Measurements from ENCODE around the gene GLYAT. TPM values are rescaled to one million over a fixed set of nuclear protein-coding genes. Genes with fewer than 3 reads are reported as not detected.

GLYAT gene, protein sequence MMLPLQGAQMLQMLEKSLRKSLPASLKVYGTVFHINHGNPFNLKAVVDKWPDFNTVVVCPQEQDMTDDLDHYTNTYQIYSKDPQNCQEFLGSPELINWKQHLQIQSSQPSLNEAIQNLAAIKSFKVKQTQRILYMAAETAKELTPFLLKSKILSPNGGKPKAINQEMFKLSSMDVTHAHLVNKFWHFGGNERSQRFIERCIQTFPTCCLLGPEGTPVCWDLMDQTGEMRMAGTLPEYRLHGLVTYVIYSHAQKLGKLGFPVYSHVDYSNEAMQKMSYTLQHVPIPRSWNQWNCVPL
- total RNA-seq (57.8 TPM), polyA plus RNA-seq (ENCODE audit: insufficient read depth, low read depth, low replicate concordance) (480 TPM)
- long read RNA-seq, donor 1, transcript GLYAT-201 (5 exons, 1,150 nt): minor isoform, 6 of 15 reads
- long read RNA-seq, donor 1, transcript GLYAT-202 (6 exons, 1,735 nt): major isoform, 8 of 15 reads
- long read RNA-seq, donor 1, partial matches to known transcripts: 0 of 15 reads
- long read RNA-seq, donor 1, other reads (novel, unspliced or antisense): 0 of 15 reads
- long read RNA-seq, donor 2, transcript GLYAT-201 (5 exons, 1,150 nt): minor isoform, 8 of 57 reads
- long read RNA-seq, donor 2, transcript GLYAT-202 (6 exons, 1,735 nt): major isoform, 20 of 57 reads
- long read RNA-seq, donor 2, partial matches to known transcripts: 28 of 57 reads
- long read RNA-seq, donor 2, other reads (novel, unspliced or antisense): 0 of 57 reads
- long read RNA-seq, donor 3, transcript GLYAT-201 (5 exons, 1,150 nt): minor isoform, 13 of 39 reads
- long read RNA-seq, donor 3, transcript GLYAT-202 (6 exons, 1,735 nt): major isoform, 22 of 39 reads
- long read RNA-seq, donor 3, partial matches to known transcripts: 0 of 39 reads
- long read RNA-seq, donor 3, other reads (novel, unspliced or antisense): 0 of 39 reads
- long read RNA-seq, donor 4, transcript GLYAT-201 (5 exons, 1,150 nt): major isoform, 10 of 18 reads
- long read RNA-seq, donor 4, transcript GLYAT-202 (6 exons, 1,735 nt): minor isoform, 8 of 18 reads
- long read RNA-seq, donor 4, partial matches to known transcripts: 0 of 18 reads
- long read RNA-seq, donor 4, other reads (novel, unspliced or antisense): 0 of 18 reads
- long read RNA-seq, donor 5, partial matches to known transcripts: 0 of 4 reads
- long read RNA-seq, donor 5, other reads (novel, unspliced or antisense): 0 of 4 reads
- long read RNA-seq, donor 6, transcript GLYAT-206 (5 exons, 1,899 nt): minor isoform, 5 of 96 reads
- long read RNA-seq, donor 6, transcript GLYAT-202 (6 exons, 1,735 nt): major isoform, 46 of 96 reads
- long read RNA-seq, donor 6, transcript GLYAT-201 (5 exons, 1,150 nt): minor isoform, 34 of 96 reads
- long read RNA-seq, donor 6, partial matches to known transcripts: 10 of 96 reads
- long read RNA-seq, donor 6, other reads (novel, unspliced or antisense): 0 of 96 reads
- long read RNA-seq, donor 7, partial matches to known transcripts: 0 of 26 reads
- long read RNA-seq, donor 7, other reads (novel, unspliced or antisense): 17 of 26 reads
- long read RNA-seq, donor 8, transcript GLYAT-201 (5 exons, 1,150 nt): major isoform, 9 of 20 reads
- long read RNA-seq, donor 8, transcript GLYAT-202 (6 exons, 1,735 nt): minor isoform, 8 of 20 reads
- long read RNA-seq, donor 8, partial matches to known transcripts: 0 of 20 reads
- long read RNA-seq, donor 8, other reads (novel, unspliced or antisense): 0 of 20 reads
- long read RNA-seq, donor 9, transcript GLYAT-202 (6 exons, 1,735 nt): major isoform, 13 of 22 reads
- long read RNA-seq, donor 9, transcript GLYAT-201 (5 exons, 1,150 nt): minor isoform, 9 of 22 reads
- long read RNA-seq, donor 9, partial matches to known transcripts: 0 of 22 reads
- long read RNA-seq, donor 9, other reads (novel, unspliced or antisense): 0 of 22 reads
- long read RNA-seq, donor 10, transcript GLYAT-202 (6 exons, 1,735 nt): minor isoform, 9 of 25 reads
- long read RNA-seq, donor 10, transcript GLYAT-201 (5 exons, 1,150 nt): major isoform, 15 of 25 reads
- long read RNA-seq, donor 10, partial matches to known transcripts: 0 of 25 reads
- long read RNA-seq, donor 10, other reads (novel, unspliced or antisense): 0 of 25 reads

DNA sequence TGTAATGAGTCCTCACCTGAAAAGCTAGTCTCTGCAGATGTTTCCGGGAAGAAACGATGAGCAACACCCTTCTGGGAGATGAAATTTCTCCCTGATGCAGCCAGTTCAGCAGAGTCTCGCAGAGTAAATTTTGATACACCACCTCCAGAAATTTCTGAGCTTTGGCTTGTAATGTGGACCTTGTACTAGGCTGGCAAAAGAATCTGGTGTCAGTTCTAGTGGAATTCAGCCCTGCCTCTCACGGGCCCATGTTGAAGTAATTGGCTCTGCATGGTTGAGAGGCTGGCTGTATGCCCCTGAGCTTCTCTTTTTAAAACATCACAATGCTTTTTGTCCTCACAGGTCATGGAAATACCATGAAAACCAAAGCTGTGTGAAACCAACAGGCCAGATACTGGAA, at the start of gene GLYAT:
Gene GLYAT (minus strand): TSS at position 125 of the 400 bp plus-strand sequence. CDS start 7,447 bp downstream, outside the sequence.
- intact Hi-C loops (cut with DNase I): no loop called here
- TF ChIP-seq, protein P1, sequence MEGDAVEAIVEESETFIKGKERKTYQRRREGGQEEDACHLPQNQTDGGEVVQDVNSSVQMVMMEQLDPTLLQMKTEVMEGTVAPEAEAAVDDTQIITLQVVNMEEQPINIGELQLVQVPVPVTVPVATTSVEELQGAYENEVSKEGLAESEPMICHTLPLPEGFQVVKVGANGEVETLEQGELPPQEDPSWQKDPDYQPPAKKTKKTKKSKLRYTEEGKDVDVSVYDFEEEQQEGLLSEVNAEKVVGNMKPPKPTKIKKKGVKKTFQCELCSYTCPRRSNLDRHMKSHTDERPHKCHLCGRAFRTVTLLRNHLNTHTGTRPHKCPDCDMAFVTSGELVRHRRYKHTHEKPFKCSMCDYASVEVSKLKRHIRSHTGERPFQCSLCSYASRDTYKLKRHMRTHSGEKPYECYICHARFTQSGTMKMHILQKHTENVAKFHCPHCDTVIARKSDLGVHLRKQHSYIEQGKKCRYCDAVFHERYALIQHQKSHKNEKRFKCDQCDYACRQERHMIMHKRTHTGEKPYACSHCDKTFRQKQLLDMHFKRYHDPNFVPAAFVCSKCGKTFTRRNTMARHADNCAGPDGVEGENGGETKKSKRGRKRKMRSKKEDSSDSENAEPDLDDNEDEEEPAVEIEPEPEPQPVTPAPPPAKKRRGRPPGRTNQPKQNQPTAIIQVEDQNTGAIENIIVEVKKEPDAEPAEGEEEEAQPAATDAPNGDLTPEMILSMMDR (IDR thresholded peaks at IDR 0.05; ENCODE audit: borderline replicate concordance, extremely low read depth, insufficient read depth): no peak
- H3K27ac ChIP-seq (ENCODE audit: low read depth in 2 of 2, low read length in 2 of 2): peak within 1 kb of the TSS; percentile 78 to 84
- no peaks in the 10 kb centered on the region for H3K9me3 ChIP-seq (ENCODE audit: control insufficient read depth in 2 of 3, insufficient read depth in 1 of 3, low read length in 3 of 3)
- no peaks in the 10 kb centered on the region for H3K27me3 ChIP-seq (ENCODE audit: control insufficient read depth, insufficient read depth, low read length)
- DNase-seq (peak in 2 of 5 donors; percentile 13 to 40), FAIRE-seq (no peak)
- H3K9ac ChIP-seq (ENCODE audit: low read length in 3 of 3): peak within 1 kb of the TSS; percentile 7 to 70 (median 37)
- peaks cover 0 to 3% (median 0%) of the 10 kb centered on the region in 3 donors for H3K36me3 ChIP-seq (ENCODE audit: control insufficient read depth in 2 of 3, insufficient read depth in 3 of 3, low read length in 3 of 3)
- peaks cover 0 to 6% (median 4%) of the 10 kb centered on the region in 3 donors for H3K4me1 ChIP-seq (ENCODE audit: control insufficient read depth in 2 of 3, insufficient read depth in 2 of 3, low read depth in 1 of 3, low read length in 3 of 3)
- H3K4me3 ChIP-seq (ENCODE audit: low read length in 3 of 3): peak within 1 kb of the TSS; percentile 47 to 84 (median 64)

- H3K9me3 ChIP-seq (ENCODE audit: control insufficient read depth in 2 of 3, insufficient read depth in 1 of 3, low read length in 3 of 3): no peaks in the 10 kb centered on the region
- H3K27me3 ChIP-seq (ENCODE audit: control insufficient read depth, insufficient read depth, low read length): no peaks in the 10 kb centered on the region
- H3K4me1 ChIP-seq (ENCODE audit: control insufficient read depth in 2 of 3, insufficient read depth in 2 of 3, low read depth in 1 of 3, low read length in 3 of 3): no peaks in the 10 kb centered on the region
- H3K36me3 ChIP-seq (ENCODE audit: control insufficient read depth in 2 of 3, insufficient read depth in 3 of 3, low read length in 3 of 3): no peaks in the 10 kb centered on the region
- DNase-seq (no peak), FAIRE-seq (no peak)
- TF ChIP-seq, protein P1 (IDR thresholded peaks at IDR 0.05; ENCODE audit: borderline replicate concordance, extremely low read depth, insufficient read depth): no peak
- H3K27ac ChIP-seq (ENCODE audit: low read depth in 2 of 2, low read length in 2 of 2): no peak overlapping the region
- H3K4me3 ChIP-seq (ENCODE audit: low read length in 3 of 3): no peak overlapping the region
- H3K9ac ChIP-seq (ENCODE audit: low read length in 3 of 3): no peak overlapping the region
- intact Hi-C loops (cut with DNase I): no loop called here
These were observed 49.6 kb upstream of the GLYAT start for GRCh38 chr11:58781345-58781744.

Measured in kidney (tissue), 22 donors.